Stimulated activated naive CD8-positive, alpha-beta T cell treated with anti-CD3 and anti-CD28 coated beads, Interleukin-15, Interleukin-2, amounts not matched to agents 100 ng/mL and 50 ng/mL, for 24 hours (primary cell): ENCODE results near the gene PIGM.

Source experiments
- H3K27ac Mint-ChIP-seq: one replicate; pipeline ENCODE4 v1.8.0; 2021; ENCODE audit warnings: mild to moderate bottlenecking, mixed read lengths
- H3K27me3 Mint-ChIP-seq: one replicate; pipeline ENCODE4 v1.8.0; 2021; ENCODE audit warnings: mixed read lengths
- H3K36me3 Mint-ChIP-seq: one replicate; pipeline ENCODE4 v1.8.0; 2021; ENCODE audit warnings: low read depth, mixed read lengths
- H3K4me1 Mint-ChIP-seq: one replicate; pipeline ENCODE4 v1.8.0; 2021; ENCODE audit warnings: low read depth, mixed read lengths
- H3K4me3 Mint-ChIP-seq: one replicate; pipeline ENCODE4 v1.8.0; 2021; ENCODE audit warnings: mild to moderate bottlenecking, mixed read lengths
- H3K9me3 Mint-ChIP-seq: one replicate; pipeline ENCODE4 v1.8.0; 2021; ENCODE audit warnings: mixed read lengths

The PIGM gene

GRCh38 chr1:160031365-160032164 is at the start of gene PIGM:
PIGM (minus strand) TSS chr1:160031990; CDS start chr1:160031739, 251 bp downstream.
- Mint-ChIP-seq H3K27me3 (no peaks in the 10 kb centered on the region), H3K4me1 (peaks cover 37% of the 10 kb centered on the region), H3K9me3 (no peaks in the 10 kb centered on the region), H3K36me3 (peaks cover 5% of the 10 kb centered on the region), H3K4me3 (peak within 1 kb of the TSS; percentile 99), H3K27ac (peak within 1 kb of the TSS; percentile 87)

- H3K4me3 Mint-ChIP-seq = no peak within 1 kb of the TSS
- peaks cover 52% of the 10 kb centered on the region for H3K27me3 Mint-ChIP-seq
- no peak within 1 kb of the TSS for H3K27ac Mint-ChIP-seq
- H3K36me3 Mint-ChIP-seq = peaks cover 7% of the 10 kb centered on the region
- no peaks in the 10 kb centered on the region for H3K9me3 Mint-ChIP-seq
- peaks cover 27% of the 10 kb centered on the region for H3K4me1 Mint-ChIP-seq
These were observed 49.6 kb upstream of the PIGM start, which contains the start of gene KCNJ9 for GRCh38 chr1:160081261-160081936. KCNJ9 (plus strand) TSS chr1:160081538; CDS start chr1:160084031, 2,493 bp downstream.

DNA sequence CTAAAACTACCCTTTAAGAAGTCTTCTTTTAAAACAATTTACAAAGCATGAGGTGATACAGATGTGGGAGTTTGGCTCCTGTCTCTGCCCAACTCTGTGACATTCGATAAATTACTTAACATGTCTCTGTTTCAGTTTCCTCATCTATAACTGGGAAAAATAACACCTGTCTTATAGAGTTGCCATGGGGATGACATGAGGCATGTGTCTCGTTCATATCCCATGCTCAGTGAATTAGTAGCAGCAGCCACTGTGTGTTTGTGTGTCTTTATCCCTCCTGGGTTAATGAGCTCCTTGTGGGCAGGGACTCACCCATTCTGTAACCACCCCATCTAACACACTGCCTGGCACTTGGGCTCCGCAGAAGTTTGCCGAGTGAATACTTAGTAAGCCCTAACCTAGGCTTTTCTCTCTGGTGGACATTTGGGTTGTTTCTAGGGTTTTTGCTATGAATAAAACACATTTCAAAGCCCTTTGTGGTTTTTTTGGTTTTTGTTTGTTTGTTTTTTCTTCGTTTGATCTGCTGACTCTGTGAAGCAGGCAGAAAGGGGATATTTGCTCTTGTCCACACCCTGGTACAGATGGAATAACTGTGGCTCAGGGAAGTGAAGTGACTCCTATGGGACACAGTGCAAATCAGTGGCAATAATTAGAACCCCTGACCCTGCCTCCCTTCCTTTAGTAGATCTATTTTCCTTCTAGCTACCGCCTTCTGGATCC is 48.8 kb upstream of the PIGM start:
- peaks cover 4% of the 10 kb centered on the region for H3K36me3 Mint-ChIP-seq
- peaks cover 60% of the 10 kb centered on the region for H3K27me3 Mint-ChIP-seq

DNA sequence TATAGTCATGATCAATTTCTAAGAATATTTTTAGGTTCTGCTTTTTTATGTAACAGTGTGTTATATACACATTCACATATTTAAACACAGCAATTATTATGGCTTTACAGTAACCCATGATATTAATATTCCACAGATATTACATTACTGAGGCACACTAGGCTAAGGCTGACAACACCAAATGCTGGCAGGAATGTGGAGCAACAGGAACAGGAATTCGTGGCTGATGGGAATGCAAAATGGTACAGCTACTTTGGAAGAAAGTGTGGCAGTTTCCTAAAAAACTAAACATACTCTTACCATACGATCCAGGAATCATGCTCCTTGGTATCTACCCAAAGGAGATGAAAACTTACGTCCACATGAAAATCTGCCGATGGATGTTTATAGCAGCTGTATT is 47.7 kb upstream of the PIGM start:
- peaks cover 68% of the 10 kb centered on the region for H3K27me3 Mint-ChIP-seq
- H3K4me3 Mint-ChIP-seq = no peak overlapping the region
- H3K9me3 Mint-ChIP-seq = no peaks in the 10 kb centered on the region
- no peaks in the 10 kb centered on the region for H3K36me3 Mint-ChIP-seq
- H3K27ac Mint-ChIP-seq = no peak overlapping the region
- peaks cover 26% of the 10 kb centered on the region for H3K4me1 Mint-ChIP-seq

More for the DNA sequence above, 48.8 kb upstream of the PIGM start:
- H3K4me3 Mint-ChIP-seq = no peak overlapping the region
- H3K27ac Mint-ChIP-seq = no peak overlapping the region
- H3K4me1 Mint-ChIP-seq = peaks cover 27% of the 10 kb centered on the region
- H3K9me3 Mint-ChIP-seq = no peaks in the 10 kb centered on the region

GRCh38 chr1:160078512-160079195 is 46.9 kb upstream of the PIGM start:
- no peaks in the 10 kb centered on the region for H3K36me3 Mint-ChIP-seq
- peaks cover 22% of the 10 kb centered on the region for H3K4me1 Mint-ChIP-seq
- H3K27ac Mint-ChIP-seq = no peak overlapping the region
- H3K4me3 Mint-ChIP-seq = no peak overlapping the region
- H3K9me3 Mint-ChIP-seq = no peaks in the 10 kb centered on the region
- peaks cover 68% of the 10 kb centered on the region for H3K27me3 Mint-ChIP-seq

DNA sequence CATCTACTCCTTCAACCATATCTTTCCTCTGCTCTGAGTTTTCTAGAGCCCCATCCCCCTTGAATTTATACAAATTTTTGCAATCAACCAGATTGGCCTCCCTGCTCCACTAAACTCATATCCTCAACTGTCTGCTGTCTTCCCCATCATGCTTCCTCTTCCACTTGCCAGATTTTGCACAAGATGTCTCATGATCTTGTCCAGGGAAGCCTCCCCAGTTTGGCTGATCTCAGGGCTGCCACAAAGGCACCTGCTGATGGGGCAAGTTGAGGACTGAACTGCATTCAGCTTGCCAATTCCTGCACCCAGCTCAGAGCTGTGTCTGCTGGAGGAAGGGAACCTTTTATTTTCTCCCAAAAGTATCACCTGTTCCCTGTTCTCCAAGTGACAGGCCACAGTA is 45.7 kb upstream of the PIGM start:
- Mint-ChIP-seq H3K4me1 (peaks cover 22% of the 10 kb centered on the region), H3K36me3 (no peaks in the 10 kb centered on the region), H3K27me3 (peaks cover 67% of the 10 kb centered on the region), H3K9me3 (no peaks in the 10 kb centered on the region), H3K4me3 (no peak overlapping the region), H3K27ac (no peak overlapping the region)

GRCh38 chr1:160076295-160076694 is 44.5 kb upstream of the PIGM start:
- Mint-ChIP-seq H3K27me3 (peaks cover 64% of the 10 kb centered on the region), H3K27ac (no peak overlapping the region), H3K36me3 (no peaks in the 10 kb centered on the region), H3K4me3 (no peak overlapping the region), H3K9me3 (no peaks in the 10 kb centered on the region), H3K4me1 (peaks cover 21% of the 10 kb centered on the region)

DNA sequence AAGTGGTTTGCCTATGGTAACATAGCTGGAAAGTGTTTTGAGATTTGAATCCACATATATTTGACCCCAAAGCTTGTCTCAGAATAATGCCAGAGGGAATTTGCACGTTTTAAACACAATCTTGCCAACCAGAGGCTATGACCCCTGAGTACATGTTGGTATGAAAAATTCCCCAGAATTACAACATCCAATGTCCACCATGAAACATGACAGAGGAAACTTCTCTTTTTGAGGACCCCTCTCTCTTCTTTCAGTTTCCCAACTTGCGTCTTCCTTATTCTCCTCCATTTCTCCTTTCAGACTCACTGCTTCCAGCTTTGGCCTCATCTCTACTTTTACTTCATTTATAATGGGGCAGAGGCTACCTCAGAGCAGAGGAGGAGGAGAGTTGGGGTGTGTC is 44.0 kb upstream of the PIGM start:
- Mint-ChIP-seq H3K27ac (no peak overlapping the region), H3K27me3 (peaks cover 62% of the 10 kb centered on the region), H3K36me3 (no peaks in the 10 kb centered on the region), H3K4me1 (peaks cover 17% of the 10 kb centered on the region), H3K4me3 (no peak overlapping the region), H3K9me3 (no peaks in the 10 kb centered on the region)

DNA sequence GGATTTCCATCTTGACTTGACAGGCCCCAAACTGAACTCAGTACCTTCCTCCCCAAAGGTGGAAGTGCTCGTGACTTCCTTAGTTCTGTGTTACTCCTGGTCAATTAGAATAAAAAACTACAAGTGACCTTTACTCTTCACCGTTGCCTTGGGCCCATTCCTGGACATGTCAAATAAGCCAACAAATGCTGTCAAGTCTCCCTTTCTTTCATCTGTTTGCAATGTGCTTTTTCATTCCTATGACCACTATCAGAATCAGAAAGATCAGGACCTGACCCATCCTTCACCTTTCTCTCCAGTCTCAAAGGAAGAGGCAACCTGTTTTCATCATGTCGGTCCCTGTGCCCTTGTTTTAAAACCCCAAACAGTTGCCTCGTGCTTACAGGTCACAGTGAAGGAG is 43.1 kb upstream of the PIGM start:
- Mint-ChIP-seq H3K9me3 (no peaks in the 10 kb centered on the region), H3K4me1 (peaks cover 15% of the 10 kb centered on the region), H3K27ac (no peak overlapping the region), H3K36me3 (no peaks in the 10 kb centered on the region), H3K27me3 (peaks cover 61% of the 10 kb centered on the region), H3K4me3 (no peak overlapping the region)

DNA sequence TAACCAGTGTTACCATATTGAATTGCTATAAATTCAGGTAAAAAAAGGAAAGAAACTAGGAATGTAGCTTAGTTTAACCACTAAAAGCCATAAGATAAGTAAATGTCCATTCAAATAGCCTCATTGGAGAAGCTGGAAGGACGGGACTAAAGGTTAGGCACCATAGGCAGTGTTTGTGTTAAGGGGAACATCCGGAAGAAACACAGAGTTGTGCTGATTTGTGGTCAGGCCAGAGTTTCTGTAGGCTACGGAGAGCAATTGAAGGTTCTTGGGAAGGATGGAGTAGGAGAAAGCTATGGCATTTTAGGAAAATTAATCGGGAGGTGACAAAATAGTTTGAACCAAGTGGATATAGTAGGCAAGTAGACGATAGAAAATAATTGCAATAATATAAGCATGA is 39.5 kb upstream of the PIGM start:
- Mint-ChIP-seq H3K4me3 (no peak overlapping the region), H3K9me3 (no peaks in the 10 kb centered on the region), H3K36me3 (no peaks in the 10 kb centered on the region), H3K27me3 (peaks cover 52% of the 10 kb centered on the region), H3K4me1 (peaks cover 8% of the 10 kb centered on the region), H3K27ac (no peak overlapping the region)

- no peak overlapping the region for H3K27ac Mint-ChIP-seq
- H3K27me3 Mint-ChIP-seq = peaks cover 44% of the 10 kb centered on the region
These were observed 38.7 kb upstream of the PIGM start for GRCh38 chr1:160070243-160071163.

GRCh38 chr1:160069460-160070231 is 37.9 kb upstream of the PIGM start, which contains the start of gene KCNJ10:
KCNJ10 (minus strand) TSS chr1:160070160; CDS start chr1:160042532, 27,628 bp downstream.
- peaks cover 8% of the 10 kb centered on the region for H3K4me1 Mint-ChIP-seq
- no peaks in the 10 kb centered on the region for H3K36me3 Mint-ChIP-seq
- peak within 1 kb of the TSS; percentile 86 for H3K4me3 Mint-ChIP-seq
- H3K27ac Mint-ChIP-seq = no peak within 1 kb of the TSS
- H3K9me3 Mint-ChIP-seq = no peaks in the 10 kb centered on the region
- peaks cover 37% of the 10 kb centered on the region for H3K27me3 Mint-ChIP-seq

More at GRCh38 chr1:160070243-160071163, 38.7 kb upstream of the PIGM start:
- Mint-ChIP-seq H3K9me3 (no peaks in the 10 kb centered on the region), H3K4me3 (peak overlapping the region; percentile 86), H3K36me3 (no peaks in the 10 kb centered on the region), H3K4me1 (peaks cover 8% of the 10 kb centered on the region)

DNA sequence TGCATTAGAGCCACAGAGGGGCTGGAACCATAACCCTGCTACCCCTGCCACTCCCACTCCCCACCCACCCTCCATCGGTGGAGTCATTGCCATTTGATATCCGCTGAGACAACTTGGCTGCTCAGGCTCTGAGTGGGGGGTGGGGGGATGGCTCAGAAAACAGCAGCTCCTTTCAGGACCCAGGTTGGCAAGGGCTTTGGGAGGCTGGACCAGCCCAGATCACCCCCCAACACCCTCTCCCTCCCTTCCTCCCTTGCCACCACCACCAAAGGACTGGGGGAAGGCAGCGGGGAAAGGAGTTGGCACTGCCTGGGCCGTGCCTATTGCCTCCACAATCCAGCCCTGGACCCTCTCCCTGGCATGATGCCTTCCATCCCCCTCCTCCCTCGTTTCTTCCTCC is 36.4 kb upstream of the PIGM start:
- no peak overlapping the region for H3K4me3 Mint-ChIP-seq
- H3K36me3 Mint-ChIP-seq = no peaks in the 10 kb centered on the region
- H3K4me1 Mint-ChIP-seq = peaks cover 8% of the 10 kb centered on the region
- no peaks in the 10 kb centered on the region for H3K9me3 Mint-ChIP-seq
- no peak overlapping the region for H3K27ac Mint-ChIP-seq
- peaks cover 32% of the 10 kb centered on the region for H3K27me3 Mint-ChIP-seq
